ENCODE measurements around the gene PYDC1.

- TF ChIP-seq TAF1 (IDR thresholded peaks at IDR 0.05; ENCODE audit: low read depth, low read length) (no peak), POLR2A (IDR thresholded peaks at IDR 0.05; ENCODE audit: low read depth, low read length) (peak; percentile 68), POLR2AphosphoS5 (IDR thresholded peaks at IDR 0.05; ENCODE audit: low read depth, low read length) (peak; percentile 84), POU2F2 (IDR thresholded peaks at IDR 0.05; ENCODE audit: low read depth, low read length) (no peak; the same call in 1 of the 2 replicates), SPI1 (IDR thresholded peaks at IDR 0.05; ENCODE audit: low read depth, low read length) (no peak), PAX5 (IDR thresholded peaks at IDR 0.05; ENCODE audit: insufficient read depth, low read length, severe bottlenecking) (no peak)
These were observed 20.4 kb downstream of the PYDC1 start for GRCh38 chr16:31196324-31197088.

Data from GM12891 (cell line).